HUDEP-2 (cell line): ENCODE data around the gene SPDYE17.
"Not testable (repeated sequence)": the region's sequence is repeated elsewhere in the genome, so short reads cannot be mapped to it uniquely, and the experiment has no call there.

Experiments
- DNase-seq, 76 experiments: peaks; one replicate each; lab custom pipeline; 2025; ENCODE audit not compliant: unreplicated experiment in 76 of 76; lab: John Stamatoyannopoulos, UW

The SPDYE17 gene

DNA sequence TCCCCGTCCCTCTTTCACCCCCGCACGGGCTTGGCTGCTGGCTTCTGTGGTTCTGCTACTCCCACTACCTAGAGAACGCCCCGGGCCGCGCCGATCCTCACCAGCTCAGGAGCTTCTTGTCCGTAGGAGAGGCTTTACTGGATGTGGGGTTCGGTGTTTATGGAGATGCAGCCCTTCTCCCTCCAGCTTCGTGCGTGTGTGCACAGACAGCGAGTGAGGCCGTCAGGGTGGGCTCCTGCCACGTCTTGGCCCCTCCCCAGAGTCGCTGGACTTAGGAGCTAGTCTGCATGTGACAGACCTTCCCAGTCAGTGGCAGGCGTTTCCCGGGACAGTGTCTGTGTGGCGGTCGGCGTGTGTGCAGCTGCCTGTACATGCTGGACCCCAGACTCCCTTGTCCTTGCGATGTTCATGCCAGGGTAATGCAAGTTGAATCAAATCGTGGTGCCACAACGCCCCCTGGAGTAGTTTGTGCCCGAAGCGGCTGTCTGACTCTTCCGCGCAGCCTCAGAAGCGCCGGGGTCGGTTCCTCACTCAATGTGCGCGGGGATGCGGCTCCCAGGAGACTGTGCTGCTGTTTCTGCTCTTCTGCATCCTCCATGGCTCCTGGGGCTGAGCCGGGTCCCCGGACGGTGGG lies 32.6 kb downstream of the SPDYE17 start:
- DNase-seq = not testable (repeated sequence)

DNA sequence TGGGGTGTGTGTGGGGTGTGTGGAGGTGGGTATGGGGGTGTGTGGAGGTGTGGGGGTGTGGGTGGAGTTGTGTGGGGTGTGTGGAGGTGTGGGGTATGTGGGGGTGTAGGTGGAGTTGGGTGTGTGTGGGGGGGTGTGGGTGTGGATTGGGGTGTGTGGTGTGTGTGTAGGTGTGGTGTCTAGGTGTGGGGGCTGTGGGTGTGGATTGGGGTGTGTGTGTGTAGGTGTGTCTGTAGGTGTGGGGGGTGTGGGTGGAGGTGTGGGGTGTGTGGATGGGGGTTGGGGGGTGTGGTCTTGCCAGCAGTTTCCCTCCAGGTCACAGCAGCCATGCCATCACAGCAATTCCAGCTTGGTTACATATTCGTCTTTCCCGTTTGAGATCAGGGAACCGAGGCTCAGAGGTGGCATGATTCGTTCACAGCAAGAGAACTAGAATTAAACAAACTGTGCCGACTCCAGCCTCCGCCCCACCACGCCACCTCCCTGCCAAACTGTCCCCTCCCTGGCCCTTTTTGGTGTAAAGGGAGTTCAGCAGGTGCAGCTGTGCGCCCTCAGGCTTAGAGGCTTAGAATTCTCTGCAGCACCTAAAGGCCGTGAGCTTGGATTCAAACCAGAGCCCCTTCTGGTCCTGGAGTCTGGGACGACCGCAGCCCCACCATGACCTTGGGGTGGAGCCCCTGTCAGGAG lies 33.3 kb downstream of the SPDYE17 start:
- DNase-seq = peak in 11 of 76 experiments; percentile 2 to 18 (median 6)

DNA sequence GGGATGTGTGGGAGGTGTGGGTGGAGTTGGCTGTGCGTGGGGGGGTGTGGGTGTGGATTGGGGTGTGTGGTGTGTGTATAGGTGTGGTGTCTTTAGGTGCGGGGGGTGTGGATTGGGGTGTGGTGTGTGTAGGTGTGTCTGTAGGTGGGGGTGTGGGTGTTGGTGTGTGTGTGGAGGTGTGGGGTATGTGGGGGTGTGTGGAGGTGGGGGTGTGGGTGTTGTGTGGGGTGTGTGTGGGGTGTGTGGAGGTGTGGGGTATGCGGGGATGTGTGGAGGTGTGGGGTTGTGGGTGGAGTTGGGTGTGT lies 33.9 kb downstream of the SPDYE17 start:
- DNase-seq = no peak

DNA sequence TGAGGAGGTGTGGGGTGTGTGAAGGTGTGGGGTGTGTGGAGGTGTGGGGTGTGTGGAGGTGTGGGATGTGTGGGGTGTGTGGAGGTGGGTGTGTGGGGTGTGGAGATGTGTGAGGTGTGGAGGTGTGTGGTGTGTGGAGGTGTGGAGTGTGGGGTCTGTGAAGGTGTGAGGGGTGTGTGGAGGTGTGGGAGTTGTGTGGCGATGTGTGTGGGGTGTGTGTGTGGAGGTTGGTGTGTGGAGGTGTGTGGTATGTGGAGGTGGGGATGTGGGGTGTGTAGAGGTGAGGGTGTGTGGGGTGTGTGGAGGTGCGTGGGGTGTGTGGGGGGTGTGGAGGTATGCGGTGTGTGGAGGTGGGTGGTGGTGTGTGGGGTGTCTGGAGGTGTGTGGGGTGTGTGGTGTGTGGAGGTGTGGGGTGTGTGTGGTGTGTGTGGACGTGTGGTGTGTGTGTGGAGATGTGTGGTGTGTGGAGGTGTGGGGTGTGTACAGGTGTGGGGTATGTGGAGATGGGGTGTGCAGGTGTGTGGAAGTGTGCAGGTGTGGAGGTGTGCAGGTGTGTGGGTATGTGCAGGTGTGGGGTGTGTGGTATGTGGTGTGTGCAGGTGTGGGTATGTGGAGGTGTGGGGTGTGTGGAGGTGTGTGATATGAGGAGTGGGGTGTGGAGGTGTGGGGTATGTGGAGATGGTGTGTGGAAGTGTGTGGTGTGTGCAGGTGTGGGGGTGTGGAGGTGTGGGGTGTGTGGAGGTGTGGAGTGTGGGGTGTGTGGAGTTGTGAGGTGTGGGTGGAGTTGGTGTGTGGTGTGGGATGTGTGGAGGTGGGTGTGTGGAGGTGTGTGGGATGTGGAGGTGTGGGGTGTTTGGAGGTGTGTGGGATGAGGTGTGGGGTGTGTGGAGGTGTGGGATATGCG lies 34.5 kb downstream of the SPDYE17 start:
- DNase-seq = no peak

DNA sequence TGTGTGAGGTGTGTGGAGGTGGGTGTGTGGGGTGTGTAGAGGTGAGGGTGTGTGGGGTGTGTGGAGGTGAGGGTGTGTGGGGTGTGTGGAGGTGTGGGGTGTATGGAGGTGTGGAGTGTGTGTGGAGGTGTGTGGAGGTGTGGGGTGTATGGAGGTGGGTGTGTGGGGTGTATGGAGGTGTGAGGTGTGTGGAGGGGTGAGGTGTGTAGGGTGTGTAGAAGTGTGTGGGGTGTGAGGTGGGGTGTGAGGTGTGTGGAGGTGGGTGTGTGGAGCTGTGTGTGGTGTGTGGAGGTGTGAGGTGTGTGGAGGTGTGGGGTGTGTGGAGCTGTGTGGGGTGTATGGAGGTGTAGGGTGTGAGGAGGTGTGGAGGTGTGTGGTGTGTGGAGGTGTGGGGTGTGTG lies 35.2 kb downstream of the SPDYE17 start:
- not testable (repeated sequence) for DNase-seq

DNA sequence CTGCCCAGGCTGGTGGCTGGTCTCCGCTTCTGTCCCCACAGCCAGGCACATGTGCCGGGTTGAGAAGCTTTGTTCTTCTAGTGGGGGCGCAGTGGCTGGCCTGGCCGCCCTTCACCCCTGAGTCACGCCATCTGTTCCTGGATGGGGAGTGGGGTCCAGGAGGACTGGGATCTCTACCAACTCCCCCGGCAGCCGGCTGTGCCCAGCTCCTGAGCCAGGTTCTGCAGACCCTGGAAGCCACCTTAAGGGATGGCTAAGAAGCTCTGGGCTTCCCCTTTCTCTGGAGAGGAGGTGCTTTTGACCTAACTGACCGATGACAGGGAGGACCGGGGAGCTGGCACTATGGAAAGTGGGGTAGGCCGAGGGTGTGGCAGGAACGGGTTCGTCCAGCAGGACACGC lies 37.9 kb downstream of the SPDYE17 start:
- DNase-seq = not testable (repeated sequence)

DNA sequence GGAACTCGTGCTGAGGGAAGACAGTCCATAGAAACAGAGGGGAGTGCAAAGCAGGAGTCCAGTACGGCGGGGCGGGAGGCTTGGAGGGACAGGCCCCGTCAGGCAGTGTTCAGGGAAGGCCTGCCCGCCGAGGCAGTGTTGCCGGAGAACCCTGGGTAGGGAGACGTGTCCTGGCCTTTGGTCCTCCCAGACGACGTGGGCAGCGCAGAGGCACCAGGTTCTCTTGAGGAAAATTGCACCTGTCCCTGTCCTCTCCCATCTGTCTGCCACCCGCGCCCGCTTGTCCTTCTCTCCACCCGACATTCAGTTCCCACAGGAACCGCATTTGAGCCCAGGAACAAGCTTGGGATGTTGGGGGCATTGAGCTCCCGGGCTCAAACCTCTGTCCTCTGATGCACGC lies 38.3 kb downstream of the SPDYE17 start:
- not testable (repeated sequence) for DNase-seq

DNA sequence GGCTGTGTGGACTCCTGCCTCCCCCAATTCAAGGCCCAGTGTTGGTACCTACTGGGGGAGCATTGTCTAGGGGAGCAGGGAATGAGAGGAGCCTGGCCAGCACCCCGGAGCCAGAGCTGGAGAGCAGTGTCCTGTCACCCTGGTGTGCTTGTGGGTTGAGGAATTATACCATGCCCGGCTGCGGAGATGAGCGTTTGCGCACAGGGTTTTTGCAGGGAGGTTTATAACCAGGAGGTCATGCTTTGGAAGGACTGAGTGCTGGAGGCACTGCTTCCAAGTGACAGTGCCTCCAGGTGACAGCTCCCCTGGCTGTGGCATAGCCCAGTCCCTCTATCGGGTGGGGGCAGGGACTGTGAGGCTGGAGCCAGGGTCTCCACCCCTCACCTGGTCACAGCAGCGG lies 39.3 kb downstream of the SPDYE17 start:
- DNase-seq = not testable (repeated sequence)

DNA sequence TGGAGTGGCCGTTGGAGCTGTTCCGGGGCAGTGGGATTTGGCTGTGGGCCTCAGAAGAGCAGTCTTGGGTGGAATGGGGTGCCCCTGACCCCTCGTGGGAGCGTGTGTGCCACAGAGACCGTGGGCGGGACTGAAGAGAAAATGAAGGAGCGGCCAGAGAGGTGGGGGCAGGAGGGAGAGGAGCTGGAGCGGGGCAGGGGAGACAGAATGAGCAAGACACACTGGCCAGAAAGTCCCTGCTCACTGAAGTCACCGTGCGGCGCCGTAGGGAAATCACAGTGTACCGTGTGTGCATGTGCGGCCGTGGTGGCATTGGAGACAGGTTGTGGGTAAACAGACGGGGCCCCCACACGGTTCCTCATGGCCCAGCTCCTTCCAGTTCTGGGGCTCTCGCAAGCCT lies 40.0 kb downstream of the SPDYE17 start:
- DNase-seq = not testable (repeated sequence)

DNA sequence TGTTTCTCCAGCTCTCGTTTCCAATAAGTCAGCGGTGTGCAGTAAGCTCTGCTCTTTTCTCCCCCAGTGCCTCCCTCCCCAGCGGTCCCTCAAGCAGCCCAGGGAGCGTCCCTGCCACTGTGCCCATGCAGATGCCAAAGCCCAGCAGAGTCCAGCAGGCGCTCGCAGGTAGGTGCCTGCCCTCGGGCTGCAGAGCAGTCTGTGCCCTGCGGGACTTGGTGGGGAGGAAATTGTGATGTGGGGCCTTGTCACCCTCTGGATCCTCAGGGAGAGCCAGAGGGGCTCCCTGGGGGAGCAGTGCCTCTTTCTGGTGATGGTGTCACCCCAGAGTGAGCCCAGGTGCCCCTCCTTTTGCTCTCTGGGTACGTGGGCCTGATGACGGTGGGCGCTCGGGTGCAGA lies 42.0 kb downstream of the SPDYE17 start:
- not testable (repeated sequence) for DNase-seq

DNA sequence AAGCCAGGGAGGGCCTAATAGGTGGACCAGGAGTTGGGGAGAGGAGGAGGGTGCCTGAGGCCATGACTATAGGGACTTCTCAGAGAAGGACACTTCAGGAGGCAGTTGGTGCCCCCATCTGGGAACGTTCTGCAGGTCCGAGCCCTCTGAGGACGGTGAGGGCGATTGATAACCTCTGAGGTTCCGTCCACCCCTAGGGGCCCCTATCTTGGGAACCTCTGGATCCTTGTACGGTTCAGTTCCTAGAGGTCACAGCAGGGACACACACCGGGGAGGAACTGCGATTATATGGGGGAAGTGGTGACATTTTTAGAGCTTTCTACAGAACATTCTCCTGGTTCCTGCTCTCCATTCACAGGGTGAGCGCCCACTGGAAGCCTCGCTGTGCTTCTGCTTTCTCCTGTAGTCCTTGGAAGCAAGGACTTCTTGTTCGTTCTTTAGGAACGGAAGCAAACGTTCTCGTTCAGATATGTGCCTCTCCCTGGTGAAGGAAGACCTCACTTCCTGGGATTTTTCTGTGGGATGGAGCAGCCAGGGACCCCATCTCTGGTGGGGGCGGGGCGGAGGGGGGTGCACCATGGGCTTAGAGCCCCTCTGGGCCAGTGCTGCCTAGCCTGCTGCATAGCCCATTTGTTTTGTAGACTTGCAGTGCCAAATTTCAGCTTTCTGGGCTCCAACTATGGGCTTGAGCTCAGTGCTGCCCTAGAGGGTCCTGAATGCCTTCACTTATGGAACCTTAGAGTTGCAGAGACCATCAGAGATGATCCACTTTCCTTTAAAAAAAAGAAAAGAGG lies 46.0 kb downstream of the SPDYE17 start:
- DNase-seq = not testable (repeated sequence)

DNA sequence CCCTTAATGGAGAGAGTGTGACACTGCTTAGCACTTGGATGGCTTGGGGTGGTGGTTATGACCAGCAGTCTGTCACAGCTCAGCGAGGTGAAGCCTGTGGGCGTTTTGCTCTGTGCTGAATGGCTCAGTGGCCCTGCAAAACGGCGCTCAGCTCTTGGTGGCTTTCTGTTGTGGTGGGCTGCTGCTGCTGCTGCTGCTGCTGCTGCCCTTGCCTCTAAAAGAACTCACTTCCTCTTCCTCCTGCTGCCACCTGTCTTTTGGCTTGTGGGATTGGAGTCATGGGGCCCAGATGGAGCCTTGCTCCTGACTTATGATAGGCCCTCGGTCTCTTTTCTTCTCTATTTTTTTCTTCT lies 47.4 kb downstream of the SPDYE17 start:
- not testable (repeated sequence) for DNase-seq

DNA sequence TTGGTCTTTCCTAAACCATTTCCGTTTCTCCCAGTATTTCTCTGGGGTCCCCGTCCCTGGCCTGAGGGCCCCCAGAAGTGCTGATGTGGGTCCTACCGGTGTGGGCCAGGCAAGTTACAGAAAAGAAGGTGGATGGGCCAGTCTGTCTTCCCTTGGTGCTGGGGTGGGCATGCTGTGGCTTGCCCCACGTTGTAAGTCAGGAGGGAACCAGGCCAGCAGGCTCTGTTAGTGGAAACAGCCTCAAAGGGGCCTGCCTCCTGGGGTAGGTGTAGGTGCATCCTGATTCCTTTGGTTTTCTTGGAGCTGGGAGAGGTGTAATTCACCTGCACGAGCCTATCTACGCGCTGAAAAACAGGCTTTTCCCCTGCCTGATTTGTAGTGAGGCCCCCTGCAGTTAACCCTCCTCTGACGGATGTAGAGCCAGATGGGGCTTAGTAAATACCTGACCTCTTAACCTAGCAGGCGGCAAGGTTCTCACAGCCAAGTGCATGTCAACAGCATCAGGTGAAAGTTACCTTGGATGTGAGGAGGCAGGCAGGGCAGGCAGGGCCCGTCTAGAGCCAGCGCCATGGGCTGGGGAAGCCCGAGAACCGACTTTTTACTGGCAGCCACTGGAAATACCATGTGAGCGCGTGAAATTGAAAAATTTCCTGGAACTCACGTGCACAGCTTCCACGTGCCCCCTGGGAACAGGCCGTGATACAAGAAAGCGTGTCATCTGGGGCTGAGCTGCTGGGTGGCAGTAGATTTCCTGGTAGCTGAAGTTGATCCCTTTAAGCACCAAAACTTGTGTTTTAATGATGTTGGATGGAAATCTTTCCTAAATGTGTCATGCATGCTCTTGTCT lies 48.0 kb downstream of the SPDYE17 start:
- not testable (repeated sequence) for DNase-seq

DNA sequence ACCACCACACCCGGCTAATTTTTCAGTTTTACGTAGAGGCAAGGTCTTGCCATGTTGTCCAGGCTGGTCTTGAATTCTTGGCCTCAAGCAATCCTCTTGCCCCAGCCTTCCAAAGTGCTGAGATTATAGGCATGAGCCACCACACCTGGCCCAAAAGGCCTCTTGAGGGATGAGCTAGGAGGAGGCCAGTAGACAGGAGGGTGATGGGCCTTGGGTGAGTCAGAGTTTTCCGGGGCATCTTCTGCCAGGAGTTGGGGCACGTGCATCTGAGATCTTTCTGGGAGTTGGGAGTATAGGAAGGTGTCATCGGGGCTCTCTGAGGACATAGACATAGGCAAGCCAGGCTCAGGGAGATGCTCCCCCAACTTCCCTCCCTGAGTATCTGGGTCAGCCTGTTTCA lies 48.8 kb downstream of the SPDYE17 start:
- DNase-seq = not testable (repeated sequence)

DNA sequence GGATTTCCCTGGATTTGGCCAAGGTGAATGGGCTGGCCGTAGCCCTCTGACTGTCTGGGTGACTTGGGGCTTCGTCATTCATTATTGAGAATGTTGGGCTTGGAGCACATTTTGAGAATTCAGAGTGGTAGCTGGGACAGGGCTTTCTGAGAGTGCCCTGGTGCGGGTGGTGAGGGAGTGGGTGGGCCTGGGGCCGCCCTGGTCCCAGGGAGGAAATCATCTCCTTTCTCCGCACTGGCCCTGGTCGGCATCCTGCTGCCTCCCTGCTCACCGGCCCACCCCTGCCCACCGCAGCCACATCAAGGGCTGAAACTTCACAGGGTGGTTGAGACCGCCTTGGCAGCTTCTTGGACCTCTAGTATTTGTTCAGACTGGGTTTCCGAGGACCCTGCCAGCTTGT lies 49.7 kb downstream of the SPDYE17 start:
- not testable (repeated sequence) for DNase-seq

DNA sequence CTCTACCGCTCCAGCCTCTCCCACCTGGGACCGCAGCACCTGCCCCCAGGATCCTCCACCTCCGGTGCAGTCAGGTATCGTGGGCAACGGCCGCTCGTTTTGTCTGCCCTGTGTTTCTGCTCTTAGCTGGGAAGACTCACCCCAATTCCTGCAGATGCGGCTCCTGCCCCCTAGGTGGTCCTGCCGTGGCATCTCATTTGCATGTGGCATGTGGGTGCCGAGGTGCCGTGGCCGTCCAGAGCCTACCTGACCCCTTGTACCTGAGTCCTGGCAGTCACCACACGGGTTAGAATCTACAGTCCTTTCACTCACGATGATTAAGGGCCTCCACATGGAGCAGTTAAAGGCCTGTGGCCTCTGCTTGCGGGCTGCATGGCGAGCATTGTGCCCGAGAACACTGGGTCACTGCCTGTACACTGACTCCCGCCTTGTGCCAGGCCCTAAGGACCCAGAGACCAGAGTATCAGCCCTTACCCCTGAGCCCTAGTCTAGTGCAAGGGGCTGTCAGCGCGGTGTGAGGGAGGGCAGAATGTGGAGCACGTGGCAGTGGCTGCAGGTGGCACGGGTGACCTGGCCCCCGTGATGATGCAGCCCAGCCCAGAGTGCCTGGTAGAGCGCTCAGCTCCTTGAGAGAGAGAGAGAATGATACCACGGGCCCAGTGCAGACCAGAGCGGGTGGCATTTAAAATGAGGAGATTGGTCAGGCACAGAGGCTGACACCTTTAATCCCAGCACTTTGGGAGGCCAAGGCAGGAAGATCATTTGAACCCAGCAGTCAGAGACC lies 50.8 kb downstream of the SPDYE17 start:
- not testable (repeated sequence) for DNase-seq

DNA sequence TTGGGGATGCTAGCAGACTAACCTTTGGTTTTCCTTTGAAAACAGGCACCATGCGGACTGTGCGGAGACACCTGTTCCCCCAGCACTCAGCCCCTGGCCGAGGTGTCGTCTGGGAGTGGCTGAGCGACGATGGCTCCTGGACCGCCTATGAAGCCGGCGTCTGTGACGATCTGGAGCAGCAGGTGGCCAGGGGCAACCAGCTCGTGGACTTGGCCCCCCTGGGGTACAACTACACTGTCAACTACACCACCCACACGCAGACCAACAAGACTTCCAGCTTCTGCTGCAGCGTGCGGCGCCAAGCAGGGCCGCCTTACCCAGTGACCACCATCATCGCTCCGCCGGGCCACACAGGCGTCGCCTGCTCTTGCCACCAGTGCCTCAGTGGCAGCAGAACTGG lies 51.6 kb downstream of the SPDYE17 start:
- not testable (repeated sequence) for DNase-seq

DNA sequence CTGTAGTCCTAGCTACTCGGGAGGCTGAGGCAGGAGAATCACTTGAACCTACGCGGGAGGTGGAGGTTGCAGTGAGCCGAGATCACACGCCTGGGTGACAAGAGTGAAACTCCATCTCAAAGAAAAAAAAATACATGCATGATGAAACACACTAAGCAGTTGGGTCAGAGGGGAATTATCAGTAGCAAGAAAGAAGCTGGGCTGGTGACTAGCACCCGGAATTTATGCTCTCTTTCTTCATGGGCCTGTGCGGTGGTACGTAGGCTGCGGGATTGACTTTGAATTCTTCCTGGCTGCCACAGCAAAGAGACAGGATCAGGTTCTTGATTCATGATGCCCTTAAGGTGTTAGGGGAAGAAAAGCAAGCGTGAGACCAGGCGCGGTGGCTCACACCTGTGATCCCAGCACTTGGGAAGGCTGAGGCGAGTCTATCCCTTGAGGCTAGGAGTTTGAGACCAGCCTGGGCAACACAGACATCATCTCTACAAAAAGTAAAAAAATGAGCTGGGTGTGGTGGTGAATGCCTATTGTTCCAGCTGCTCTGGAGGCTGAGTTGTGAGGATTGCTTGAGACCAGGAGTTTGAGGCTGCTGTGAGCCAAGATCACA lies 54.3 kb downstream of the SPDYE17 start:
- DNase-seq = not testable (repeated sequence)
